Keratinocyte (primary cell): ENCODE measurements around the gene NXPH2. TPM values are rescaled to one million over a fixed set of nuclear protein-coding genes. Genes with fewer than 3 reads are reported as not detected.

Source experiments
- DNase-seq: peaks from one replicate; pipeline ENCODE4 v3.0.0-alpha.2; 2011; ENCODE audit warnings: low read depth, missing footprints, low spot score
- FAIRE-seq: peaks from 2 replicates; lab custom pipeline; 2011; peaks lifted over from hg19 to GRCh38; lab: Jason Lieb, UNC
- H2AFZ ChIP-seq: 2 replicates; pipeline ENCODE4 v1.6.0; 2012; ENCODE audit warnings: low read length, control low read depth, inconsistent platforms; ENCODE audit not compliant: control insufficient read depth
- H3K27ac ChIP-seq: 2 replicates; pipeline ENCODE4 v1.5.1; 2011; ENCODE audit warnings: low read length; ENCODE audit not compliant: control insufficient read depth, insufficient read depth
- H3K27me3 ChIP-seq: 3 replicates; pipeline ENCODE4 v1.6.0; 2011; ENCODE audit warnings: low read length; ENCODE audit not compliant: control insufficient read depth, insufficient read depth; ENCODE audit errors: extremely low read depth
- H3K36me3 ChIP-seq, 2 experiments: 2 replicates in 1 of 2; 3 replicates in 1 of 2; pipeline ENCODE4 v1.5.1; 2011; ENCODE audit warnings: low read length in 2 of 2, mild to moderate bottlenecking in 1 of 2; ENCODE audit not compliant: control insufficient read depth in 2 of 2, insufficient read depth in 2 of 2; ENCODE audit errors: extremely low read depth in 1 of 2
- H3K4me1 ChIP-seq: 3 replicates; pipeline ENCODE4 v1.5.1; 2011; ENCODE audit warnings: low read length; ENCODE audit not compliant: control insufficient read depth, insufficient read depth; ENCODE audit errors: extremely low read depth
- H3K4me2 ChIP-seq: 3 replicates; pipeline ENCODE4 v1.6.0; 2011; ENCODE audit warnings: low read depth, low read length; ENCODE audit not compliant: control insufficient read depth, insufficient read depth; ENCODE audit errors: extremely low read depth
- H3K4me3 ChIP-seq, 3 experiments: fragments of 200-600 bp in 1 of 3; sonication (generic) in 1 of 3; 2 replicates in 2 of 3; 3 replicates in 1 of 3; pipeline ENCODE4 v1.5.1; 2011 to 2016; ENCODE audit warnings: low read length in 3 of 3, mild to moderate bottlenecking in 3 of 3, control low read depth in 2 of 3, inconsistent platforms in 1 of 3, low read depth in 1 of 3, mixed read lengths in 1 of 3, mixed run types in 1 of 3, moderate library complexity in 1 of 3; ENCODE audit not compliant: control insufficient read depth in 2 of 3, insufficient read depth in 2 of 3; ENCODE audit errors: extremely low read depth in 1 of 3
- H3K79me2 ChIP-seq: 2 replicates; pipeline ENCODE4 v1.6.0; 2012; ENCODE audit warnings: low read length; ENCODE audit not compliant: control insufficient read depth, insufficient read depth
- H3K9ac ChIP-seq: 3 replicates; pipeline ENCODE4 v1.6.0; 2011; ENCODE audit warnings: low read length; ENCODE audit not compliant: control insufficient read depth, insufficient read depth; ENCODE audit errors: extremely low read depth
- H3K9me1 ChIP-seq: 3 replicates; pipeline ENCODE4 v1.6.0; 2011; ENCODE audit warnings: low read length; ENCODE audit not compliant: control insufficient read depth, insufficient read depth; ENCODE audit errors: extremely low read depth
- H3K9me3 ChIP-seq: 2 replicates; pipeline ENCODE4 v1.5.1; 2012; ENCODE audit warnings: low read depth, low read length; ENCODE audit not compliant: control insufficient read depth
- H4K20me1 ChIP-seq: 3 replicates; pipeline ENCODE4 v1.6.0; 2011; ENCODE audit warnings: low read length; ENCODE audit not compliant: control insufficient read depth, insufficient read depth; ENCODE audit errors: extremely low read depth
- CTCF ChIP-seq, 3 experiments: IDR thresholded peaks in 1 of 3; conservative IDR thresholded peaks in 1 of 3; optimal IDR thresholded peaks in 1 of 3; 2 replicates in 2 of 3; 3 replicates in 1 of 3; pipeline versions ENCODE3 to v1.5.1; 2011; ENCODE audit warnings: low read length in 3 of 3, mild to moderate bottlenecking in 3 of 3, moderate library complexity in 2 of 3, control low read depth in 1 of 3, inconsistent platforms in 1 of 3; ENCODE audit not compliant: insufficient read depth in 2 of 3; ENCODE audit errors: extremely low read depth in 1 of 3
- EZH2 ChIP-seq: IDR thresholded peaks from one replicate; pipeline ENCODE4 v1.6.1; 2012; ENCODE audit warnings: inconsistent platforms, mild to moderate bottlenecking, low read length, moderate library complexity
- dilution Hi-C: fragments of 300-500 bp; cut with MboI; formaldehyde crosslinking; loops from one replicate; pipeline ENCODE4 v1.7.0; 2020; ENCODE audit warnings: low sequenced_read_pairs; ENCODE audit not compliant: extremely low pct_ligation_motif_present
- polyA plus RNA-seq, 5 experiments: library from polyadenylated mRNA; depleted of rRNA in 3 of 5; stranded (reverse) in 3 of 5; stranded (forward) in 1 of 5; unstranded in 1 of 5; fragments of >200 nt; gene quantifications; 1 replicate in 1 of 5; 2 replicates in 3 of 5; 3 replicates in 1 of 5; pipeline versions ENCODE4 v1.2.1 to v1.2.3, GENCODE V29; 2011 to 2012; ENCODE audit warnings: missing spikeins in 2 of 5, low read depth in 1 of 5, low replicate concordance in 1 of 5

The NXPH2 gene
- polyA plus RNA-seq, 1 donor (not counting 4 experiments of a cell fraction or from before 2014, with no cell fraction given): not detected

DNA sequence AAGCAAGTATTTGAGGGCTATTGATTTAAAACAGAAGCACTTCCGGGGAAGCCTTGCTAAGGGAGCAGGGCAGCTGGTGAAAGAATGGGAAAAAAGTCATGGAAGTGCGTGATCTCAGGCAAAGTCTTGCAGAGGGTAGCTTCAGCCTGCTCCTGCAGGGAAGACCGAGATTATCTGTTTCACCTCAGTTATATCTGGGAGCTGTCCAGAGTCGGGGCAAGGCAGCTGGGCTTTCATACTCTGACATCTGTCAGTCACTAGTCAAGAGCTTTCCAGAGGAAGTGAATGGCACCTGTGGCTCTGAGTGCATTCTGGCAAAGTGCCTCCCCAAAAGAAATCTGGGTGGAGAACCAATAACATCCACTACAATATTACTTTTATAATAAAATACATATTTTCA lies 8.7 kb downstream of the NXPH2 start:
- no peak for FAIRE-seq
- Histone ChIP-seq H3K9me3 (no peaks in the 10 kb centered on the region), H2AFZ (no peak overlapping the region), H3K9me1 (no peaks in the 10 kb centered on the region), H3K9ac (no peak overlapping the region), H3K79me2 (no peaks in the 10 kb centered on the region), H3K27ac (no peak overlapping the region), H3K4me3 (no peak overlapping the region), H4K20me1 (no peaks in the 10 kb centered on the region), H3K4me1 (no peaks in the 10 kb centered on the region), H3K27me3 (no peaks in the 10 kb centered on the region), H3K4me2 (no peak overlapping the region), H3K36me3 (no peaks in the 10 kb centered on the region)
- DNase-seq: no peak
- dilution Hi-C loops: no loop called here
- TF ChIP-seq CTCF (optimal IDR thresholded peaks at IDR 0.05 in 1 of 3, IDR thresholded peaks at IDR 0.05 in 1 of 3, conservative IDR thresholded peaks at IDR 0.05 in 1 of 3; ENCODE audit: extremely low read depth in 1 of 3, insufficient read depth in 2 of 3, low read length in 3 of 3): no peak
- no peak for TF ChIP-seq EZH2

- Histone ChIP-seq H2AFZ (no peak overlapping the region), H4K20me1 (no peaks in the 10 kb centered on the region), H3K4me2 (no peak overlapping the region), H3K4me3 (no peak overlapping the region), H3K79me2 (no peaks in the 10 kb centered on the region), H3K27ac (no peak overlapping the region), H3K4me1 (no peaks in the 10 kb centered on the region), H3K36me3 (no peaks in the 10 kb centered on the region), H3K9me1 (no peaks in the 10 kb centered on the region), H3K27me3 (no peaks in the 10 kb centered on the region), H3K9me3 (no peaks in the 10 kb centered on the region), H3K9ac (no peak overlapping the region)
- no peak for FAIRE-seq
- no peak for TF ChIP-seq EZH2
- no peak for TF ChIP-seq CTCF (optimal IDR thresholded peaks at IDR 0.05 in 1 of 3, IDR thresholded peaks at IDR 0.05 in 1 of 3, conservative IDR thresholded peaks at IDR 0.05 in 1 of 3; ENCODE audit: extremely low read depth in 1 of 3, insufficient read depth in 2 of 3, low read length in 3 of 3)
- dilution Hi-C loops: no loop called here
- no peak for DNase-seq
These were observed 13.1 kb downstream of the NXPH2 start for GRCh38 chr2:138767101-138767500.
